NCI-H2029 treated with DMSO at 0.1 percent for 48 hours (cell line): ENCODE measurements around the gene SERPINA9.
"Not testable (repeated sequence)": the region's sequence is repeated elsewhere in the genome, so short reads cannot be mapped to it uniquely, and the experiment has no call there.

Experiments
- DNase-seq: peaks from one replicate; lab custom pipeline; 2025; lab: John Stamatoyannopoulos, UW

SERPINA9 gene

GRCh38 chr14:94423453-94424056 is 52.4 kb downstream of the SERPINA9 start:
- no peak for DNase-seq

DNA sequence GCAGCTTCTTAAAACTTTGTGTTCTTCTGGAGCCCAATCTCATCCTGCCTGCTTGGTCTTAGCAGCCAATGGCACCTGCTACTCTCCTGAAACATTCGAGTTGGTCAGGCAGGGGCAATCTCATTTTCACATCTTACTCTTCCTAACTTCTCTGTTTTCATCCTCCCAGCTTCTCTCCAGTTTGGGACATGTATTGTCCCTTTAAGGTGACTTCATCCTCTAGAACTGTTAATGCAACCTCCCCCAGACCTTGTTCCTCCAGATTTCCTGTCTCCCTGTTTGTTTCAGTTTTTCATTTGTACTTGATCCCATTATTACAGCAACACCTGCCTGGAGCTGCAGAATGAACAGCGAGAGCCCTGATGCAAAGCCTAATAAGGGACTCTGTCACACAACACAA is 54.7 kb downstream of the SERPINA9 start:
- DNase-seq = no peak

GRCh38 chr14:94417497-94418205 is 58.3 kb downstream of the SERPINA9 start:
- DNase-seq = not testable (repeated sequence)
